RWPE2 (cell line): ENCODE results near the gene MED23.
A peak's percentile ranks its signal among the peaks of the same experiment; 100 is the strongest.

ENCODE experiments used
- ATAC-seq: fragments of 200-7000 bp; cut with Tn5 transposase; 3 replicates; pipeline ENCODE4 v1.9.1; 2021; ENCODE audit warnings: low read depth
- DNase-seq: peaks from one replicate; pipeline ENCODE4 v3.0.0-alpha.2; 2020; ENCODE audit warnings: low spot score
- H3K27ac ChIP-seq: fragments of 450-650 bp; 2 replicates; pipeline ENCODE4 v1.5.1; 2017; ENCODE audit warnings: mild to moderate bottlenecking; ENCODE audit not compliant: poor library complexity, severe bottlenecking
- H3K27me3 ChIP-seq: fragments of 250-450 bp; sonication (Bioruptor Pico); 2 replicates; pipeline ENCODE4 v1.5.1; 2021; ENCODE audit warnings: mild to moderate bottlenecking, moderate library complexity; ENCODE audit not compliant: insufficient read depth, poor library complexity, severe bottlenecking
- H3K36me3 ChIP-seq: fragments of 250-450 bp; sonication (Bioruptor Pico); 2 replicates; pipeline ENCODE4 v1.5.1; 2020; ENCODE audit warnings: low read depth, mild to moderate bottlenecking, moderate library complexity
- H3K4me1 ChIP-seq: fragments of 250-450 bp; sonication (Bioruptor Pico); 2 replicates; pipeline ENCODE4 v1.5.1; 2021; ENCODE audit warnings: mild to moderate bottlenecking, moderate library complexity; ENCODE audit not compliant: insufficient read depth, poor library complexity, severe bottlenecking
- H3K4me3 ChIP-seq: fragments of 250-450 bp; sonication (Bioruptor Pico); 2 replicates; pipeline ENCODE4 v1.5.1; 2021; ENCODE audit warnings: mild to moderate bottlenecking, moderate library complexity; ENCODE audit not compliant: severe bottlenecking
- H3K9me3 ChIP-seq: fragments of 250-450 bp; sonication (Bioruptor Pico); 2 replicates; pipeline ENCODE4 v1.5.1; 2021; ENCODE audit warnings: mild to moderate bottlenecking, moderate library complexity; ENCODE audit not compliant: severe bottlenecking
- TF ChIP-seq, protein P1 (sequence below): fragments of 450-650 bp; IDR thresholded peaks from one replicate; pipeline ENCODE4 v1.5.1; 2017; ENCODE audit warnings: mild to moderate bottlenecking, moderate library complexity; ENCODE audit not compliant: poor library complexity, severe bottlenecking

The MED23 gene

DNA sequence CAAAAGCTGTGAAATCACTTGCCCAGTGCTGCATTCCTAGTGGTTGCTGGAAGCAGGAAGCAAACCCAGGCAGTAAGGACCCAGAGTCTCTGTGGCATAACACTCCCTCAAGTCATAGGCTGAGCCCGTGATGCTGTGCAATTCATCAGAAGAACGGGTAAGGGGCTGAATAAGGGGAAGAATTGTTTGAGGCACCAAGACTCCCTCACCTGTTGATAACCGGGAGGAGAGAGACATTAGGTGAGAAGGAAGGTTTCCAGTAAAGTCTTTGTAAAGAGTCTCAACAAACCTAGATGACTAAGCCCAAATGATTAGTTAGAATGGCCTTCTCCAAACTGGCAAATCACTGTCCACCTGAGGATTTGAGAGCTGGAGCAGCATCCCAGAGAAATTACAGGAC is 27.3 kb upstream of the MED23 start:
- Histone ChIP-seq H3K4me3 (no peak overlapping the region), H3K9me3 (no peaks in the 10 kb centered on the region), H3K36me3 (no peaks in the 10 kb centered on the region), H3K27ac (no peak overlapping the region), H3K27me3 (no peaks in the 10 kb centered on the region), H3K4me1 (peaks cover 7% of the 10 kb centered on the region)
- no peak for DNase-seq
- no peak for ATAC-seq
- TF ChIP-seq, protein P1, sequence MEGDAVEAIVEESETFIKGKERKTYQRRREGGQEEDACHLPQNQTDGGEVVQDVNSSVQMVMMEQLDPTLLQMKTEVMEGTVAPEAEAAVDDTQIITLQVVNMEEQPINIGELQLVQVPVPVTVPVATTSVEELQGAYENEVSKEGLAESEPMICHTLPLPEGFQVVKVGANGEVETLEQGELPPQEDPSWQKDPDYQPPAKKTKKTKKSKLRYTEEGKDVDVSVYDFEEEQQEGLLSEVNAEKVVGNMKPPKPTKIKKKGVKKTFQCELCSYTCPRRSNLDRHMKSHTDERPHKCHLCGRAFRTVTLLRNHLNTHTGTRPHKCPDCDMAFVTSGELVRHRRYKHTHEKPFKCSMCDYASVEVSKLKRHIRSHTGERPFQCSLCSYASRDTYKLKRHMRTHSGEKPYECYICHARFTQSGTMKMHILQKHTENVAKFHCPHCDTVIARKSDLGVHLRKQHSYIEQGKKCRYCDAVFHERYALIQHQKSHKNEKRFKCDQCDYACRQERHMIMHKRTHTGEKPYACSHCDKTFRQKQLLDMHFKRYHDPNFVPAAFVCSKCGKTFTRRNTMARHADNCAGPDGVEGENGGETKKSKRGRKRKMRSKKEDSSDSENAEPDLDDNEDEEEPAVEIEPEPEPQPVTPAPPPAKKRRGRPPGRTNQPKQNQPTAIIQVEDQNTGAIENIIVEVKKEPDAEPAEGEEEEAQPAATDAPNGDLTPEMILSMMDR = no peak

DNA sequence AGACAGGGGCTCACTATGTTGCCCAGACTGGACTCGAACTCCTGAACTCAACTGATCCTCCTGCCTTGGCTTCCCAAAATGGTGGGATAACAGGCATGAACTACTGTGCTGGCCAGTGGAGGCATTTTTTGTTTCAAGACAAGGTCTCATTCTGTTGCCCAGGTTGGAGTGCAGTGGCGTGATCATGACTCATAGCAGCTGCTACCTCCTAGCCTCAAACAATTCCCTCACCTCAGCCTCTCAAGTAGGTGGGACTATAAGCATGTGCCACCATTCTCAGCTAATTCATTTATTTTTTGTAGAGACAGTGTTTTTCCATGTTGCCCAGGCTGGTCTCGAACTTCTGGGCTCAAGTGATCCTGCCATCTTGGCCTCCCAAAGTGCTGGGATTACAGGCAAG is 26.3 kb upstream of the MED23 start:
- H3K27me3 ChIP-seq = no peaks in the 10 kb centered on the region
- H3K9me3 ChIP-seq = no peaks in the 10 kb centered on the region
- H3K27ac ChIP-seq = no peak overlapping the region
- ATAC-seq = no peak
- H3K36me3 ChIP-seq = no peaks in the 10 kb centered on the region
- no peak for DNase-seq
- TF ChIP-seq, protein P1 = no peak
- no peak overlapping the region for H3K4me3 ChIP-seq
- peaks cover 7% of the 10 kb centered on the region for H3K4me1 ChIP-seq

DNA sequence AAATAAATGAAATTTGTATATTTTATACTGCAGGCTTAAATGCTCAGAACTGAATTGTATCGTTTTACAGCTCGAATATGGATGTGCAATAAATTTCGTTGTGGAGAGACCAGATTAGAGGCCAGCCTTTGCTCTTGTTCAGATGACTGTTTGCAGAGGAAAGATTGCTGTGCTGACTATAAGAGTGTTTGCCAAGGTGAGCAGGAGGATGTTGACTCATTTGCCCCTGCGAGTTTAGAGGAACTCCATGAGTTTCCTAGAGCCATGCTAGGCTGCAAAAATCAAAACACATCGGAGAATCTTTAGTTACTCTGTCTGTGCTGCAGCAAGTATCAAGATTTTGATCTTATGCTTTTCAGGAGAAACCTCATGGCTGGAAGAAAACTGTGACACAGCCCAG is 24.4 kb upstream of the MED23 start:
- no peaks in the 10 kb centered on the region for H3K27me3 ChIP-seq
- ATAC-seq = peak; percentile 94
- no peak for DNase-seq
- TF ChIP-seq, protein P1 = no peak
- H3K9me3 ChIP-seq = no peaks in the 10 kb centered on the region
- no peak overlapping the region for H3K4me3 ChIP-seq
- no peak overlapping the region for H3K27ac ChIP-seq
- peaks cover 7% of the 10 kb centered on the region for H3K4me1 ChIP-seq
- H3K36me3 ChIP-seq = no peaks in the 10 kb centered on the region

DNA sequence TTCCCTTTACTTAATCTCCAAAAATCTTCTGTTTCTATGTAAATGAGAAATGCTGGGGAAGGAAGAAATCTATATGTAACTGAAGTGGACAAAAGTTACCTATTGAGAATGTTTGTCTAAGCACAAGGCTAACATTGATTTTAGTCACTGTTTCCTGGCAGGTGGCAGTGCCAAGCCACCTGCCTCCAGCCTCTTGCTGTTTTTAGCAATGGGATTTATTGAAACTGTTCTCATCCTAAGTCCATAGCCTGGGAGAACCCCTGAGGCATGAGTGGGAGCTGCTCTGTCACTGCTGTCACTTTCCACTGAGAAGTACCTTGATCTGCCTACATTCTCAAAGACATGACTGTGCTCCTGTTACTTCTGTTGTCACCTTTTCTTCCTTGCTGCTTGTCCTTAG is 23.7 kb upstream of the MED23 start:
- ATAC-seq (no peak), DNase-seq (no peak)
- TF ChIP-seq, protein P1 = no peak
- Histone ChIP-seq H3K27me3 (no peaks in the 10 kb centered on the region), H3K4me3 (no peak overlapping the region), H3K4me1 (peaks cover 7% of the 10 kb centered on the region), H3K36me3 (no peaks in the 10 kb centered on the region), H3K27ac (no peak overlapping the region), H3K9me3 (no peaks in the 10 kb centered on the region)

GRCh38 chr6:131646249-131646670 is 18.2 kb upstream of the MED23 start:
- H3K36me3 ChIP-seq = no peaks in the 10 kb centered on the region
- TF ChIP-seq, protein P1 = no peak
- H3K27me3 ChIP-seq = no peaks in the 10 kb centered on the region
- H3K27ac ChIP-seq = no peak overlapping the region
- no peaks in the 10 kb centered on the region for H3K9me3 ChIP-seq
- ATAC-seq (no peak), DNase-seq (no peak)
- no peak overlapping the region for H3K4me3 ChIP-seq
- no peaks in the 10 kb centered on the region for H3K4me1 ChIP-seq
